Right forelimb (tissue), 1 donor: ENCODE results near the gene OR2T6.
"Not testable (repeated sequence)": the region's sequence is repeated elsewhere in the genome, so short reads cannot be mapped to it uniquely, and the experiment has no call there.

ENCODE experiments used
- DNase-seq: peaks from one replicate; pipeline ENCODE4 v3.0.0-alpha.2; 2018

Gene OR2T6

GRCh38 chr1:248433811-248434415, 58.4 kb downstream of the OR2T6 start:
- DNase-seq: not testable (repeated sequence)

- DNase-seq: not testable (repeated sequence)
These were observed 59.4 kb downstream of the OR2T6 start for GRCh38 chr1:248434913-248435312.

GRCh38 chr1:248436303-248436702, 60.8 kb downstream of the OR2T6 start:
- not testable (repeated sequence) for DNase-seq

- not testable (repeated sequence) for DNase-seq
These were observed 63.1 kb downstream of the OR2T6 start for GRCh38 chr1:248438668-248439067.

- not testable (repeated sequence) for DNase-seq
These were observed 63.7 kb downstream of the OR2T6 start for GRCh38 chr1:248439283-248439682.
